Neural cell (in vitro differentiated cells): ENCODE measurements around the gene POLR1A. TPM values are rescaled to one million over a fixed set of nuclear protein-coding genes. Genes with fewer than 3 reads are reported as not detected.

Source experiments
- H2AFZ ChIP-seq: fragments of 200-600, 300-800 bp; sonication (generic), shearing (Covaris generic); 2 replicates; pipeline ENCODE4 v1.6.0; 2014; ENCODE audit warnings: low read depth, mild to moderate bottlenecking, antibody characterized with exemption, low read length, moderate library complexity
- H3F3A ChIP-seq: fragments of 200-600 bp; shearing (Covaris generic); 2 replicates; pipeline ENCODE4 v1.6.1; 2016; ENCODE audit warnings: mild to moderate bottlenecking, moderate library complexity, mixed read lengths, antibody characterized with exemption, low read length; ENCODE audit not compliant: insufficient read depth, poor library complexity, severe bottlenecking
- H3K27ac ChIP-seq: fragments of 200-600, 300-800 bp; sonication (generic), shearing (Covaris generic); 2 replicates; pipeline ENCODE4 v1.5.1; 2014; ENCODE audit warnings: mild to moderate bottlenecking, low read length, moderate library complexity
- H3K27me3 ChIP-seq: fragments of 300-800, 200-600 bp; sonication (generic), shearing (Covaris generic); 2 replicates; pipeline ENCODE4 v1.6.0; 2014; ENCODE audit warnings: mild to moderate bottlenecking, low read depth, low read length, moderate library complexity; ENCODE audit not compliant: insufficient read depth
- H3K36me3 ChIP-seq: fragments of 300-800, 200-600 bp; sonication (generic), shearing (Covaris generic); 2 replicates; pipeline ENCODE4 v1.5.1; 2014; ENCODE audit warnings: mild to moderate bottlenecking, antibody characterized with exemption, low read length, moderate library complexity; ENCODE audit not compliant: insufficient read depth
- H3K4me2 ChIP-seq: fragments of 300-800, 200-600 bp; sonication (generic), shearing (Covaris generic); 2 replicates; pipeline ENCODE4 v1.6.0; 2014; ENCODE audit warnings: mild to moderate bottlenecking, low read length
- H3K4me3 ChIP-seq: fragments of 300-800, 200-600 bp; sonication (generic), shearing (Covaris generic); 2 replicates; pipeline ENCODE4 v1.5.1; 2014; ENCODE audit warnings: mild to moderate bottlenecking, low read length, moderate library complexity
- H3K79me2 ChIP-seq: fragments of 200-600 bp; shearing (Covaris generic); replicated peaks from 2 replicates; pipeline ENCODE4 v1.6.0; 2014; ENCODE audit warnings: mild to moderate bottlenecking, low read length, moderate library complexity; ENCODE audit not compliant: insufficient read depth
- H3K9ac ChIP-seq: fragments of 300-800, 200-600 bp; sonication (generic), shearing (Covaris generic); 2 replicates; pipeline ENCODE4 v1.6.1; 2016; ENCODE audit warnings: mild to moderate bottlenecking, low read length, mixed read lengths
- H3K9me2 ChIP-seq: fragments of 200-600 bp; shearing (Covaris generic); 2 replicates; pipeline ENCODE4 v1.6.1; 2016; ENCODE audit warnings: mild to moderate bottlenecking, low read length, mixed read lengths; ENCODE audit not compliant: insufficient read depth
- H3K9me3 ChIP-seq: fragments of 200-600, 300-800 bp; sonication (generic), shearing (Covaris generic); 2 replicates; pipeline ENCODE4 v1.6.1; 2016; ENCODE audit warnings: mild to moderate bottlenecking, mixed run types, low read length, moderate library complexity, mixed read lengths
- H4K20me1 ChIP-seq: fragments of 200-600 bp; shearing (Covaris generic); 2 replicates; pipeline ENCODE4 v1.6.1; 2016; ENCODE audit warnings: mild to moderate bottlenecking, mixed run types; ENCODE audit not compliant: insufficient read depth
- EP300 ChIP-seq: fragments of 450-650 bp; conservative IDR thresholded peaks from 2 replicates; pipeline ENCODE4 v1.6.1; 2014; ENCODE audit warnings: antibody characterized with exemption, mild to moderate bottlenecking, moderate library complexity; ENCODE audit not compliant: poor library complexity, severe bottlenecking
- EZH2 ChIP-seq: fragments of 200-600, 300-800 bp; shearing (Covaris generic), sonication (generic); IDR thresholded peaks from 2 replicates; pipeline ENCODE4 v1.6.1; 2014; ENCODE audit warnings: antibody characterized with exemption, low read length, borderline replicate concordance, mild to moderate bottlenecking; ENCODE audit not compliant: insufficient read depth, poor library complexity, severe bottlenecking
- MXI1 ChIP-seq: fragments of 450-650 bp; conservative IDR thresholded peaks from 2 replicates; pipeline ENCODE4 v1.6.1; 2014; ENCODE audit warnings: antibody characterized with exemption, mild to moderate bottlenecking; ENCODE audit not compliant: poor library complexity, severe bottlenecking
- POLR2AphosphoS5 ChIP-seq: IDR thresholded peaks from 2 replicates; pipeline ENCODE4 v1.6.1; 2012
- RAD21 ChIP-seq: fragments of 450-650 bp; conservative IDR thresholded peaks from 2 replicates; pipeline ENCODE4 v1.6.1; 2014; ENCODE audit warnings: antibody characterized with exemption, mild to moderate bottlenecking, moderate library complexity
- SMC3 ChIP-seq: fragments of 450-650 bp; conservative IDR thresholded peaks from 2 replicates; pipeline ENCODE4 v1.6.1; 2014; ENCODE audit warnings: antibody characterized with exemption, mild to moderate bottlenecking, moderate library complexity; ENCODE audit not compliant: poor library complexity
- TAF1 ChIP-seq: IDR thresholded peaks from 2 replicates; pipeline ENCODE4 v1.6.1; 2012; ENCODE audit warnings: low read depth
- polyA plus RNA-seq: library from polyadenylated mRNA; depleted of rRNA; stranded (reverse); fragments of >200 nt; gene quantifications from 2 replicates; pipeline ENCODE4 v1.2.3, GENCODE V29; 2014
- TF ChIP-seq, protein P1 (sequence below): IDR thresholded peaks from 2 replicates; pipeline ENCODE4 v1.6.1; 2012; ENCODE audit warnings: borderline replicate concordance
- TF ChIP-seq, protein P2 (sequence below): fragments of 450-650 bp; IDR thresholded peaks from 2 replicates; pipeline ENCODE4 v1.5.1; 2014; ENCODE audit warnings: antibody characterized with exemption, mild to moderate bottlenecking, moderate library complexity; ENCODE audit not compliant: poor library complexity, severe bottlenecking

The POLR1A gene
- polyA plus RNA-seq, 1 donor from 2014 or later, result 5.4 TPM

DNA sequence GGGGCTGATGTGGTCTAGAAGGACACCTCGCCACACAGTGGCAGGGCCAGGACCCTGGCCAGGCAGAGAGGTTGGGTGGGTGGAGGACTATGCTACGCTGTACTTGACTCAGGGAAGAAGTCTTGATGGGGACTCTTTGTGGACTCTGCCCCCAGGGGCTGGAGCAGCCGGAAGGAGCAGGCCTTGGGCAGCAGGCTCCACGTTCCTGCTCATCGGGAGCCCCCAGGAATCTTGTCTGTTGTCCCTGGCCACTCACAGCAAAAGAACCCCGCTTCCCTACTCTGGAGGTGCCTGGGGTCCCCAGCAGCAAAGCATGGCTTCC is 79.0 kb downstream of the POLR1A start:
- no peak overlapping the region for H3K9ac ChIP-seq

DNA sequence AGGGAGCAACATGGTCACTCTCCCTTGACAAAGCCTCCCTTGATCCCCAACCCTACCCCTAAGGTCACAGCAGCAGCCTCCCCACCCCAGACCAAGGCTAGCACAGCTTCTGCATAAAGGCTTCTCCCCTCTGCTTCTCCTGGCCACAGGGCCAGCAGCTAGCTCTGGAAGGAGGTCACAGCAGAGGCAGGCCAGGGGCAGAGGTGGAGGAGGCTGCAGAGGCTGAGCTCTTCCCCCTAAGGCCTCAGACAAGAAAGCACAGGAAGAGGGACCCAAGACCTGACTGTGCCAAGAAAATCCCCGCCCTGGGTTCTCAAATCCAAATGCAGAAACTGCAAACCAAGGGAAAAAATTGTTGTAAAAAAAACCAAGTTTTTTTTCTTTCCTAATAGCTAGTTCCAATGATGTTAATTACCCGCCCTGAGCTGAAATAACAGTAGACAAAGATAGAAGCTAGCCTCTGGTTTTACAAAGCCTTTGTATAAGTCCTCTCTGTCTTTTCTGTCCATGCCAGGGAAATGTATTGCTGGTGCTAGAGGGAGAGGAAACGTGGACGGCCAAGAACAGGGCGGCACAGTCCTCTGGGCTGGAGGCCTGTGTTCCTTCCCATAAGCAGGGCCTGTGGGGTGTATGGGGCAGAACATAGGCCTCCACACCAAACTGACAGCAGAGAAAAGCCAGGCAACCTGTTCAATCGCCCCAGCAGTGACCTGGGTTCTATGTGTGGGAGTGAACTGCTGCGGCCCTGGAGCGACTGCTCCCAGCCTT is 79.5 kb downstream of the POLR1A start:
- Histone ChIP-seq H3K27me3 (no peaks in the 10 kb centered on the region), H3K9me3 (no peaks in the 10 kb centered on the region), H3K9me2 (no peaks in the 10 kb centered on the region), H3K4me3 (no peak overlapping the region), H4K20me1 (no peaks in the 10 kb centered on the region), H3K79me2 (no peaks in the 10 kb centered on the region), H2AFZ (no peak overlapping the region), H3F3A (no peaks in the 10 kb centered on the region), H3K4me2 (no peak overlapping the region), H3K36me3 (no peaks in the 10 kb centered on the region), H3K27ac (no peak overlapping the region), H3K9ac (no peak overlapping the region)
- TF ChIP-seq RAD21 (no peak), POLR2AphosphoS5 (no peak), EP300 (no peak), EZH2 (no peak), SMC3 (no peak), TAF1 (no peak), MXI1 (no peak)
- TF ChIP-seq, protein P1, sequence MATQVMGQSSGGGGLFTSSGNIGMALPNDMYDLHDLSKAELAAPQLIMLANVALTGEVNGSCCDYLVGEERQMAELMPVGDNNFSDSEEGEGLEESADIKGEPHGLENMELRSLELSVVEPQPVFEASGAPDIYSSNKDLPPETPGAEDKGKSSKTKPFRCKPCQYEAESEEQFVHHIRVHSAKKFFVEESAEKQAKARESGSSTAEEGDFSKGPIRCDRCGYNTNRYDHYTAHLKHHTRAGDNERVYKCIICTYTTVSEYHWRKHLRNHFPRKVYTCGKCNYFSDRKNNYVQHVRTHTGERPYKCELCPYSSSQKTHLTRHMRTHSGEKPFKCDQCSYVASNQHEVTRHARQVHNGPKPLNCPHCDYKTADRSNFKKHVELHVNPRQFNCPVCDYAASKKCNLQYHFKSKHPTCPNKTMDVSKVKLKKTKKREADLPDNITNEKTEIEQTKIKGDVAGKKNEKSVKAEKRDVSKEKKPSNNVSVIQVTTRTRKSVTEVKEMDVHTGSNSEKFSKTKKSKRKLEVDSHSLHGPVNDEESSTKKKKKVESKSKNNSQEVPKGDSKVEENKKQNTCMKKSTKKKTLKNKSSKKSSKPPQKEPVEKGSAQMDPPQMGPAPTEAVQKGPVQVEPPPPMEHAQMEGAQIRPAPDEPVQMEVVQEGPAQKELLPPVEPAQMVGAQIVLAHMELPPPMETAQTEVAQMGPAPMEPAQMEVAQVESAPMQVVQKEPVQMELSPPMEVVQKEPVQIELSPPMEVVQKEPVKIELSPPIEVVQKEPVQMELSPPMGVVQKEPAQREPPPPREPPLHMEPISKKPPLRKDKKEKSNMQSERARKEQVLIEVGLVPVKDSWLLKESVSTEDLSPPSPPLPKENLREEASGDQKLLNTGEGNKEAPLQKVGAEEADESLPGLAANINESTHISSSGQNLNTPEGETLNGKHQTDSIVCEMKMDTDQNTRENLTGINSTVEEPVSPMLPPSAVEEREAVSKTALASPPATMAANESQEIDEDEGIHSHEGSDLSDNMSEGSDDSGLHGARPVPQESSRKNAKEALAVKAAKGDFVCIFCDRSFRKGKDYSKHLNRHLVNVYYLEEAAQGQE, result no peak
- TF ChIP-seq, protein P2, sequence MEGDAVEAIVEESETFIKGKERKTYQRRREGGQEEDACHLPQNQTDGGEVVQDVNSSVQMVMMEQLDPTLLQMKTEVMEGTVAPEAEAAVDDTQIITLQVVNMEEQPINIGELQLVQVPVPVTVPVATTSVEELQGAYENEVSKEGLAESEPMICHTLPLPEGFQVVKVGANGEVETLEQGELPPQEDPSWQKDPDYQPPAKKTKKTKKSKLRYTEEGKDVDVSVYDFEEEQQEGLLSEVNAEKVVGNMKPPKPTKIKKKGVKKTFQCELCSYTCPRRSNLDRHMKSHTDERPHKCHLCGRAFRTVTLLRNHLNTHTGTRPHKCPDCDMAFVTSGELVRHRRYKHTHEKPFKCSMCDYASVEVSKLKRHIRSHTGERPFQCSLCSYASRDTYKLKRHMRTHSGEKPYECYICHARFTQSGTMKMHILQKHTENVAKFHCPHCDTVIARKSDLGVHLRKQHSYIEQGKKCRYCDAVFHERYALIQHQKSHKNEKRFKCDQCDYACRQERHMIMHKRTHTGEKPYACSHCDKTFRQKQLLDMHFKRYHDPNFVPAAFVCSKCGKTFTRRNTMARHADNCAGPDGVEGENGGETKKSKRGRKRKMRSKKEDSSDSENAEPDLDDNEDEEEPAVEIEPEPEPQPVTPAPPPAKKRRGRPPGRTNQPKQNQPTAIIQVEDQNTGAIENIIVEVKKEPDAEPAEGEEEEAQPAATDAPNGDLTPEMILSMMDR, result no peak

More for the DNA sequence above, 79.0 kb downstream of the POLR1A start:
- Histone ChIP-seq H3K36me3 (no peaks in the 10 kb centered on the region), H3K4me2 (no peak overlapping the region), H3K79me2 (no peaks in the 10 kb centered on the region), H3K27ac (no peak overlapping the region), H3K27me3 (no peaks in the 10 kb centered on the region), H2AFZ (no peak overlapping the region), H3K4me3 (no peak overlapping the region), H4K20me1 (no peaks in the 10 kb centered on the region), H3F3A (no peaks in the 10 kb centered on the region), H3K9me2 (no peaks in the 10 kb centered on the region), H3K9me3 (no peaks in the 10 kb centered on the region)
- no peak for TF ChIP-seq EP300
- TF ChIP-seq, protein P2, result no peak
- TF ChIP-seq RAD21, result no peak
